ENCODE results near the gene IL1F10. TPM values are rescaled to one million over a fixed set of nuclear protein-coding genes. Genes with fewer than 3 reads are reported as not detected.

IL1F10 gene
- total and polyA plus RNA-seq, 2 of the 8 experiments (the other 6 are each of a cell fraction or from before 2014, with no cell fraction given), result not detected

DNA sequence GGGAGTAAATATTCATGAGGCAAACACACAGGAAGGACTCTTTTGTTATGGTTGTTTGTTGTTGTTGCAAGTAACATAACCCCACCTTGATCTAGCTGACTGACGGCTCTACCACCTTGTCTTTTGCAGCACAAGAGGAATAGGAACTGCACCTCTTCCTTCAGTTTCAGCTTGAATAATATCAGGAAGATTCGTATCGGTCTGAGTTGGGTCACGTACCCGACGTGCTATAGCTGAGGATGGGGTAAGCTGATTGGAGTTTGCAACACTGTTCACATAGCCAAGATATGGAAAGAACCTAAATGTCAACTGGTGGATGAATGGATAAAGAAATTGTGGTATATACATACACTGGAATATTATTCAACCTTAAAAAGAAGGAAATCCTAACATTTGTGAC is 45.1 kb downstream of the IL1F10 start:
- Histone ChIP-seq H3K79me1 (ENCODE audit: low read depth, low read length) (no peaks in the 10 kb centered on the region), H3K23me2 (ENCODE audit: low read depth, low read length) (no peaks in the 10 kb centered on the region), H2BK5ac (ENCODE audit: low read depth, low read length) (no peak overlapping the region), H3K9me3 (ENCODE audit: insufficient read depth in 2 of 2, low read depth in 1 of 2, low read length in 1 of 2) (no peaks in the 10 kb centered on the region), H3K9ac (replicated peaks in 1 of 4; ENCODE audit: extremely low read depth in 1 of 4, low read depth in 3 of 4, low read length in 3 of 4) (no peak overlapping the region), H4K5ac (ENCODE audit: insufficient read length, low read depth, low read length) (no peak overlapping the region), H4K20me1 (replicated peaks in 1 of 2; ENCODE audit: control insufficient read depth in 1 of 2, insufficient read depth in 2 of 2, low read length in 2 of 2) (no peaks in the 10 kb centered on the region), H2BK120ac (replicated peaks; ENCODE audit: low read depth, low read length) (no peak overlapping the region), H3K56ac (replicated peaks; ENCODE audit: insufficient read length, low read depth, low read length) (no peak overlapping the region), H2BK12ac (ENCODE audit: low read depth, low read length) (peak overlapping the region; percentile 55; the same call in 1 of the 2 replicates), H3K27ac (ENCODE audit: low read depth, low read length) (no peak overlapping the region), H4K91ac (replicated peaks; ENCODE audit: insufficient read length, low read length) (no peak overlapping the region), H4K8ac (ENCODE audit: extremely low read depth, insufficient read depth, low read length) (no peak overlapping the region), H3K79me2 (ENCODE audit: control insufficient read depth in 1 of 2, insufficient read depth in 2 of 2, low read length in 2 of 2) (no peaks in the 10 kb centered on the region), H3K18ac (ENCODE audit: extremely low read depth, low read length) (no peak overlapping the region; the same call in 1 of the 2 replicates), H2BK15ac (ENCODE audit: low read length) (no peak overlapping the region), H3K4me3 (ENCODE audit: extremely low read depth in 1 of 4, insufficient read depth in 2 of 4, low read depth in 3 of 4, low read length in 4 of 4) (no peak overlapping the region), H3K14ac (ENCODE audit: insufficient read length) (no peak overlapping the region), H3K23ac (ENCODE audit: insufficient read length) (no peak overlapping the region), H3K4me1 (replicated peaks in 1 of 4; ENCODE audit: control insufficient read depth in 3 of 4, insufficient read depth in 4 of 4, low read length in 3 of 4) (peaks cover 0 to 4% (median 0%) of the 10 kb centered on the region in 4 experiments; a peak in 1 of 7 replicates), H3K36me3 (ENCODE audit: control insufficient read depth in 2 of 4, insufficient read depth in 4 of 4, low read length in 3 of 4) (no peaks in the 10 kb centered on the region), H2AK5ac (ENCODE audit: low read depth, low read length) (no peak overlapping the region), H2AFZ (ENCODE audit: low read length) (no peak overlapping the region), H3K27me3 (replicated peaks in 1 of 4; ENCODE audit: control insufficient read depth in 3 of 4, extremely low read depth in 1 of 4, insufficient read depth in 3 of 4, low read length in 3 of 4) (no peaks in the 10 kb centered on the region), H2BK20ac (ENCODE audit: low read length) (no peak overlapping the region), H3K4me2 (ENCODE audit: insufficient read depth in 1 of 2, low read depth in 2 of 2, low read length in 2 of 2) (0 out of 4 replicates have a peak overlapping the region, but pooled peaks of 1 of the 2 experiments have one; percentile 16), H3K4ac (replicated peaks; ENCODE audit: insufficient read length, low read depth, low read length) (no peak overlapping the region)
- no peak for DNase-seq (ENCODE audit: low read depth in 1 of 2, low spot score in 2 of 2)
- no peak for FAIRE-seq
- ChIA-PET POLR2A (ENCODE audit: partially characterized antibody) (interaction anchor here (0.9 kb wide), 1 partner anchor 17 kb away, joined by 3 read pairs; no protein-coding TSS in a partner anchor), CTCF (ENCODE audit: partially characterized antibody) (interaction anchor here (1.6 to 10.3 kb wide), 3 partner anchors 25 to 86 kb away, joined by 5 to 71 read pairs (median 10); no protein-coding TSS in a partner anchor)
- WGBS, 2 experiments (ENCODE audit: extremely low coverage in 1 of 2, insufficient coverage in 1 of 2, insufficient read length in 1 of 2, insufficient replicate concordance in 2 of 2, low coverage in 1 of 2, low lambda C conversion rate in 2 of 2, missing lambda C conversion rate in 1 of 2), result 86% methylated on average over 6 of the region's 6 CpGs; no CpG with 5 or more reads in 1 of the 2 experiments
- no peak for TF ChIP-seq CEBPB (IDR thresholded peaks at IDR 0.05; ENCODE audit: low read depth, low read length)
- TF ChIP-seq GTF2F1 (IDR thresholded peaks at IDR 0.05; ENCODE audit: borderline replicate concordance, low read depth, low read length), result no peak
- TF ChIP-seq TAF7 (optimal IDR thresholded peaks at IDR 0.05; ENCODE audit: borderline replicate concordance, low read depth, low read length), result no peak
- TF ChIP-seq, protein P1, sequence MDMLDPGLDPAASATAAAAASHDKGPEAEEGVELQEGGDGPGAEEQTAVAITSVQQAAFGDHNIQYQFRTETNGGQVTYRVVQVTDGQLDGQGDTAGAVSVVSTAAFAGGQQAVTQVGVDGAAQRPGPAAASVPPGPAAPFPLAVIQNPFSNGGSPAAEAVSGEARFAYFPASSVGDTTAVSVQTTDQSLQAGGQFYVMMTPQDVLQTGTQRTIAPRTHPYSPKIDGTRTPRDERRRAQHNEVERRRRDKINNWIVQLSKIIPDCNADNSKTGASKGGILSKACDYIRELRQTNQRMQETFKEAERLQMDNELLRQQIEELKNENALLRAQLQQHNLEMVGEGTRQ (IDR thresholded peaks at IDR 0.05; ENCODE audit: low read length), result no peak
- TF ChIP-seq FOSL1 (IDR thresholded peaks at IDR 0.05; ENCODE audit: insufficient read depth, low read depth, low read length), result no peak
- no peak for TF ChIP-seq POLR2AphosphoS5 (IDR thresholded peaks at IDR 0.05; ENCODE audit: low read depth, low read length)
- TF ChIP-seq RBBP5 (IDR thresholded peaks at IDR 0.05; ENCODE audit: borderline replicate concordance, low read depth, low read length), result no peak
